HUES6 (cell line): ENCODE results near the gene NPR2.

Experiments used
- H3K27ac ChIP-seq: 2 replicates; pipeline ENCODE4 v1.7.0; 2013; ENCODE audit warnings: low read depth, mild to moderate bottlenecking, low read length, inconsistent platforms
- H3K27me3 ChIP-seq: 2 replicates; pipeline ENCODE4 v1.6.1; 2013; ENCODE audit warnings: low read length; ENCODE audit not compliant: control insufficient read depth, insufficient read depth
- H3K36me3 ChIP-seq: 2 replicates; pipeline ENCODE4 v1.6.1; 2013; ENCODE audit warnings: low read length; ENCODE audit not compliant: control insufficient read depth, insufficient read depth
- H3K4me1 ChIP-seq: 2 replicates; pipeline ENCODE4 v1.6.1; 2013; ENCODE audit warnings: low read length; ENCODE audit not compliant: control insufficient read depth, insufficient read depth
- H3K4me3 ChIP-seq: 2 replicates; pipeline ENCODE4 v1.5.1; 2013; ENCODE audit warnings: low read depth, low read length
- H3K9ac ChIP-seq: one replicate; pipeline ENCODE4 v1.6.1; 2013; ENCODE audit warnings: mild to moderate bottlenecking, low read length
- H3K9me3 ChIP-seq: 2 replicates; pipeline ENCODE4 v1.6.1; 2013; ENCODE audit warnings: low read depth, low read length; ENCODE audit not compliant: control insufficient read depth, insufficient read depth

Gene NPR2

GRCh38 chr9:35783418-35783817, 8.0 kb upstream of the NPR2 start:
- Histone ChIP-seq H3K36me3 (no peaks in the 10 kb centered on the region), H3K4me1 (no peaks in the 10 kb centered on the region), H3K9ac (no peak overlapping the region), H3K27ac (no peak overlapping the region), H3K4me3 (no peak overlapping the region), H3K27me3 (no peaks in the 10 kb centered on the region), H3K9me3 (no peaks in the 10 kb centered on the region)

GRCh38 chr9:35789541-35789940, 1.9 kb upstream of the NPR2 start:
- no peaks in the 10 kb centered on the region for H3K9me3 ChIP-seq
- no peak overlapping the region for H3K4me3 ChIP-seq
- peaks cover 21% of the 10 kb centered on the region for H3K4me1 ChIP-seq
- H3K27ac ChIP-seq: no peak overlapping the region
- no peaks in the 10 kb centered on the region for H3K36me3 ChIP-seq
- H3K27me3 ChIP-seq: peaks cover 6% of the 10 kb centered on the region; the same call in 1 of the 2 replicates
- no peak overlapping the region for H3K9ac ChIP-seq

- Histone ChIP-seq H3K36me3 (no peaks in the 10 kb centered on the region), H3K9ac (no peak overlapping the region), H3K27me3 (peaks cover 6% of the 10 kb centered on the region; the same call in 1 of the 2 replicates), H3K27ac (no peak overlapping the region), H3K4me3 (no peak overlapping the region), H3K4me1 (peaks cover 21% of the 10 kb centered on the region), H3K9me3 (no peaks in the 10 kb centered on the region)
Measured at GRCh38 chr9:35790025-35790384, 1.4 kb upstream of the NPR2 start.

- no peak overlapping the region for H3K27ac ChIP-seq
- H3K4me1 ChIP-seq: peaks cover 21% of the 10 kb centered on the region
- peak overlapping the region; percentile 35 for H3K9ac ChIP-seq
- H3K9me3 ChIP-seq: no peaks in the 10 kb centered on the region
- H3K4me3 ChIP-seq: peak overlapping the region; percentile 66
- H3K36me3 ChIP-seq: no peaks in the 10 kb centered on the region
- H3K27me3 ChIP-seq: peaks cover 6% of the 10 kb centered on the region; the same call in 1 of the 2 replicates
Measured at GRCh38 chr9:35790385-35791296, 750 bp upstream of the NPR2 start.

GRCh38 chr9:35792024-35792813, 828 bp downstream of the NPR2 start:
- no peak overlapping the region for H3K27ac ChIP-seq
- H3K4me1 ChIP-seq: peaks cover 26% of the 10 kb centered on the region
- H3K9me3 ChIP-seq: no peaks in the 10 kb centered on the region
- H3K36me3 ChIP-seq: no peaks in the 10 kb centered on the region
- H3K9ac ChIP-seq: no peak overlapping the region
- H3K27me3 ChIP-seq: peaks cover 6% of the 10 kb centered on the region; the same call in 1 of the 2 replicates
- peak overlapping the region; percentile 82 for H3K4me3 ChIP-seq

- H3K36me3 ChIP-seq: no peaks in the 10 kb centered on the region
- no peak overlapping the region for H3K27ac ChIP-seq
- no peak overlapping the region for H3K9ac ChIP-seq
- no peaks in the 10 kb centered on the region for H3K9me3 ChIP-seq
- H3K4me3 ChIP-seq: 0 out of 2 replicates have a peak overlapping the region, but pooled peaks have one; percentile 29
- peaks cover 26% of the 10 kb centered on the region for H3K4me1 ChIP-seq
- peaks cover 6% of the 10 kb centered on the region; the same call in 1 of the 2 replicates for H3K27me3 ChIP-seq
Measured at GRCh38 chr9:35792826-35793225, 1.4 kb downstream of the NPR2 start.

GRCh38 chr9:35793461-35793860, 2.1 kb downstream of the NPR2 start:
- H3K4me3 ChIP-seq: no peak overlapping the region
- H3K4me1 ChIP-seq: peaks cover 26% of the 10 kb centered on the region
- H3K9ac ChIP-seq: no peak overlapping the region
- peaks cover 6% of the 10 kb centered on the region; the same call in 1 of the 2 replicates for H3K27me3 ChIP-seq
- H3K9me3 ChIP-seq: no peaks in the 10 kb centered on the region
- H3K27ac ChIP-seq: no peak overlapping the region
- no peaks in the 10 kb centered on the region for H3K36me3 ChIP-seq

GRCh38 chr9:35795695-35796094, 4.3 kb downstream of the NPR2 start:
- Histone ChIP-seq H3K9ac (no peak overlapping the region), H3K4me1 (peaks cover 19% of the 10 kb centered on the region), H3K36me3 (0 out of 2 replicates have a peak, but pooled peaks cover 3% of the 10 kb centered on the region), H3K9me3 (no peaks in the 10 kb centered on the region), H3K4me3 (no peak overlapping the region), H3K27me3 (peaks cover 6% of the 10 kb centered on the region; the same call in 1 of the 2 replicates), H3K27ac (no peak overlapping the region)

GRCh38 chr9:35797311-35798109, 6.1 kb downstream of the NPR2 start:
- H3K9ac ChIP-seq: no peak overlapping the region
- no peak overlapping the region for H3K27ac ChIP-seq
- peaks cover 11% of the 10 kb centered on the region; the same call in 1 of the 2 replicates for H3K4me1 ChIP-seq
- H3K27me3 ChIP-seq: peaks cover 2% of the 10 kb centered on the region; the same call in 1 of the 2 replicates
- H3K36me3 ChIP-seq: peaks cover 10% of the 10 kb centered on the region; the same call in 1 of the 2 replicates
- no peaks in the 10 kb centered on the region for H3K9me3 ChIP-seq
- H3K4me3 ChIP-seq: no peak overlapping the region

- no peaks in the 10 kb centered on the region for H3K9me3 ChIP-seq
- peaks cover 5% of the 10 kb centered on the region; the same call in 1 of the 2 replicates for H3K4me1 ChIP-seq
- no peak overlapping the region for H3K27ac ChIP-seq
- peak overlapping the region; percentile 3 for H3K9ac ChIP-seq
- no peaks in the 10 kb centered on the region for H3K27me3 ChIP-seq
- no peak overlapping the region for H3K4me3 ChIP-seq
- peaks cover 10% of the 10 kb centered on the region; the same call in 1 of the 2 replicates for H3K36me3 ChIP-seq
Measured at GRCh38 chr9:35798658-35799374, 7.4 kb downstream of the NPR2 start.
